ENCODE data around the gene FAM133A. TPM values are rescaled to one million over a fixed set of nuclear protein-coding genes. Genes with fewer than 3 reads are reported as not detected.
A peak's percentile ranks its signal among the peaks of the same experiment; 100 is the strongest.

FAM133A gene
- 2.5 TPM for total RNA-seq

DNA sequence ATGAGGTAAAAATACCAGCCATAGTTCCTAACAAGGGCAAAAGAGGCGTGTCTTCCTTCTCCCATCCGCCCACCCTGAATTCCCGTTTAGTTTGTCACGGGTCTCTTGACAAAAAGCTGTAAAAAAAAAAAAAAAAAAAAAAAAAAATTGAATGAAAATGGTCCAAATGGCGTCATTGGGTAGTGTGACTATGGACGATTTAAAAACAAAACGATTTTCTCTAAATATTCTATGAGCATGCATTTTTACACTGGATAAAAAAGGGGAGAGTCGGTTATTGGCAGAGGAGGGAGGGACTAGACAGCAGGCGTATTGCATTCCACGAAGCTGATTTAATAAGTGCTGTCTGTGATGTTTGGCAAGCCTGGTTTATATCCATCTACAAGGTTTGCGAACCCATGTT is at the start of gene FAM133A:
FAM133A (plus strand) TSS at position 338 of the 403 bp plus-strand sequence. CDS start 35,214 bp downstream, outside the sequence.
- DNase-seq = no peak

DNA sequence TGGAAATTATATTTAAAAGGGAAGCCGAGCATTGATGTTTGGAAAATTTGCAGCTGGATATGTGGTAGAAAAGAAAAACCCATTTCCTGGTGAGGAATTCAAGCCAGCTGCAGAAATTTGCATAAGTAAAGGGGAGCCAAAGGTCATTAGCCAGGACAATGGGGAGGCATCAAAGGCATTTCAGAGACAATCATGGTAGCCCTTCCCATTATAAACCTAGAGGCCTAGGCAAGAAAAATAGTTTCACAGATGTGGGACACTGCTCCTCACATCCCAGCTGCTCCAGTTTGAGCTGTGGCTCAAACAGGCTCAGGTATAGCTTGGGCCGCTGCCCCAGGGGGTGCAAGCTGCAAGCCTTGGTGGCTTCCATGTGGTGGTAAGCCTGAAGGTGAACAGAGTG is 36.4 kb upstream of the FAM133A start:
- no peak for DNase-seq

DNA sequence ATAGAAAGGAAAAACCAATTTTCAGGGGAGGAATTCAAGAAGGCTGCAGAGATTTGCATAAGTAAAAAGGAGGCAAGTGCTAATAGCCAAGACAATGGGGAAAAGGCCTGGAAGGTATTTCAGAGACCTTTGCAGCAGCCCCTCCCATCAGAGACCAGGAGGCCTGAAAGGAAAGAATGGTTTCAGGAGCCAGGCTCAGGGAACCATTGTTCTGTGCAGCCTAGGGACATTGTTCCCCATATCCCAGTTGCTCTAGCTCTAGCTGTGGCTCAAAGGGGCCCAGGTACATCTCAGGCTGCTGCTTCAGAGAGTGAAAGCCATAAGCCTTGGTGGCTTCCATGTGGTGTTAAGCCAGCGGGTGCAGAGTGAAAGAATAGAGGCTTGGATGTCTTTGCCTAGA is 24.6 kb upstream of the FAM133A start:
- DNase-seq = no peak

DNA sequence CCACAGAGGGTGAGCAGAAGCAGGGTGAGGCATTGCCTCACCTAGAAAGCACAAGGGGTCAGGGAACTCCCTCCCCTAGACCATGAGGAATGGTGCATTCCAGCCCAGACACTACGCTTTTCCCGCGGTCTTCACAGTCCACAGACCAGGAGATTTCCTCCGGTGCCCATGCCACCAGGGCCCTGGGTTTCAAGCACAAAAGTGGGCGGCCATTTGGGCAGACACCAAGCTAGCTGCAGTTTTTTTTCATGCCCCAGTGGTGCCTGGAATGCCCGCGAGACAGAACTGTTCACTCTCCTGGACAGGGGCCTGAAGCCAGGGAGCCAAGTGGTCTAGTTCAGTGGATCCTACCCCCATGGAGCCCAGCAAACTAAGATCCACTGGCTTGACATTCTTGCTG is 13.4 kb upstream of the FAM133A start:
- no peak for DNase-seq

DNA sequence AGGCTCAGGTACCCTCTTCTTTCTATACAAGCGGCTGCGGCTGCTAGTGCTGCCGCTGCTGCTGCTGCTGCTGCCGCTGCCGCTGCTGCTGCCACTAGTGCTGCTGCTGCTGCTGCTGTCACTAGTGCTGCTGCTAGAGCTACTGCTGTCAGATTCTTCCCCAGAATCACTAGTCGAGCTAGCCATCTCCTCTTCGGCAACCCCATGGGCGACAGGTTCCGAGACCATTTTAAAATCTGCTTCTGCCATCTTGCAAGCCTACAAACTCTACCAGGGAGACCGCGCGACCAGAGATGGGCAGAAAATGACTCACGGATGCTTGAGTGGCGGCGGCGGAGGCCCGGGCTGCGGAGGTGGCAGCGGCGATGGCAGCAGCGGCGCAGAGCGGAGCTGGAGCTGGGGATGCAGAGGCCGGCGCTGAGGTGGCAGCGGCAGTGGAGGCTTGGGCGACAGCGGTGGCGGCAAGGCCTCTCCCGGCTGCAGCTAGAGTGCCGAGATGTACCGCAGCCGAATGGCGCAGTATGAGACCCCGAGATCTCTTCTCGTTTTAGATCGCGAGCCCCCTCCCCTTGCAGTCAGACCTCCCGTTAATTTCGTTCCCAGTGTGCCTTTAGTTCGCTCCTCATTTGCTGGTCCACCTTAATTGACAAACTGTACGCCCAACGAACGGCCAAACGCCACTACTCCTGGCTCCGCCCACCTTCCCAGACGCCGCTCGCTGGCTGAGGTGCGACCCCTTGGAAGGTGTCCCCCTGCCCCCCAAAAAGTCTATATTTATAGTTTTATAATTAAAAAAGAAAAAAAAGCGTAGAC is 744 bp upstream of the FAM133A start, which contains the start of gene NAP1L3:
NAP1L3 (minus strand) TSS at position 523 of the 813 bp plus-strand sequence; CDS start at position 249, 274 bp downstream.
- DNase-seq = peak; percentile 74

DNA sequence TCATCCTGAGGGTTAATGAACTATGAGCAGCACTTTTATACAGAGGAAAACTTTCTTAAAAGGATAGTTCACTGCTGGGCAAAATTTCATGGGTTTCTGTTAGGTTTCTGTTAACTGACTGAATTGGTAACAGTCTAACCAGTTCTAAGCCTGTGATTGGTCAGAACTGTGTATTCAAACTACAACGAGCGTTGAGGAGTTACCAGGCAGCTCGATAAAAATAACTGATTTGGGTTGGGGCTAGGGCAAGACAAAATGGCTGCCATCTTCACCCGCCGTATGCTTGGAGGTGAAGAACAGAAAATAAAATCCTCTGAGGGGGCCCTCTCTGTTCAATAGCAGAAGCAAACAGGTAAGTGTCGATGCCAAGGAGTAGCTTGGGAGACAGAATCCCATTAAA is 22.0 kb downstream of the FAM133A start:
- no peak for DNase-seq

DNA sequence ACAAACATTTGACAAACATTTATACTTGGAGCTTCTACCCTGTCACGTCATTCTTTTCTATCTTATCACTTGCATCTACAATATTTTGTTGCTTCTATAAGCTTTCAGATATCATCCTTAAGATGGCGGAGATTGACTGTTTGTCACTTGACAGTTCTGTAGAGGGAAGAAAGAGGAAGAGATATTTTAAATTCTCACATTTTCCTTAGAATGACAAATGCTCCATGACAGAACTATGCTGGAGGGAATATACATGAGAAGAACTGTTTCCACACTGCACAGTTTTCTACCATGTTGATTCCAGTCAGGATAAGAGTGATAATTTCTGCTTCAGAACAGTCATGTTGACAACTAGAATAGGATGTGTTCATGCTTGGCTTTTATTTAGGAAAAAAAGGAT is 29.7 kb downstream of the FAM133A start:
- DNase-seq = no peak

DNA sequence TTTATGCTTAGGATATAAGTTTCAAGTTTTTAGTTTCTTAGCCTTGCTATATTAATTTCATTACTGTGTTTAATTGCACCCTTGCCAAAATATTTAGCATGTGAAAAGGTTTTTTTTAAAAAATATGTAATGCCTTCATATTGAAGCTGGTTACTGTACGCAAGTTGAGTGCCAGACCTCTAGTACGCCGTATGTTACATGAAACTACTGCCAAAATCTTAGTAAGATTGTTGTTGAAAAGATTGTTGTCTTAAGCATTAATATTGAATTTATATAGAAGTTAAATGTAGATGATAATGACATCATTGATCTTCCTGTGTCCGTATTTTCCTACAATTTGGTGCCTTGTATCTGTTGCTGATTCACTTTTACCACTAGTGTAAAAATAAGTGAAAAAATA is 37.1 kb downstream of the FAM133A start:
- DNase-seq = no peak

DNA sequence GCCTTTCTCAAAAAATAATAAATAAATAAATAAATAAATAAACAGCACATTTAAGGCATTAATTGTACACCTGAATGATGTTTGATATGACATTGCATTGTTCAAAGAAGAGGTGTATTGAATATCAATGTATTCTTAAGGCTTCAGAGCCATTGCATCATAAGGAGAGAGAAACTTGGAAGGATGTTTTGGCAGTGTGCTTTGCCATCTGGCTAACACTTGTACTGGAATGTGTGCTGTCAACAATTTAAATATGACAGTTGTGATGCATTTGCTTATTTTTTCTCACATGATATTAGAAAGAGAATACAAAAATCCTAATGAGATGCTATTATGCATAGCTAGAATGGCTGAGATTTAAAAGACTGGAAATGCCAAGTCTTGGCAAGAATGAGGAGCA is 67.8 kb downstream of the FAM133A start:
- DNase-seq = no peak

DNA sequence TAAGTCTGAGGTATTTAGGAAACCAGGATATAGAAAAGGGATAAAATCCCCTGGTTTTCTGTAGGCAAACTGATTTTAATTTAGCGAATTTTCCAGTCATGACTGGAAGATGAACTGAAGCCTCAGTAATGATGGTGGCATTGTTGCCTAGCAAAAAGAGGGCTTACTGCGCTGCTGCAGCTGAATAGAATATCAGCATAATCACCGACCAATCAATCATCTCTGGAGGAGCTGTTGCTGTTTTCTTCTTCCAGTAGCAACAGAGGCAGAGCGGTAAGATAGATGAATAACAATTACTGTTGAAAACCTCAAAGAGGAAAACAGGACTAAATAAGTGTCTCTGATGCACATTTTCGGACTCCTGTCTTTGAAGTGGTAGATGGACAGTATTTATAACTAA is 86.2 kb downstream of the FAM133A start:
- no peak for DNase-seq

Other genes with a start within 250 kb of the FAM133A start
- gene NAP1L3, start 628 bp upstream of the FAM133A start, total RNA-seq = 126 TPM